Panc1 (cell line): ENCODE results near the gene GRIN1. TPM values are rescaled to one million over a fixed set of nuclear protein-coding genes. Genes with fewer than 3 reads are reported as not detected.
"Not testable (repeated sequence)": the region's sequence is repeated elsewhere in the genome, so short reads cannot be mapped to it uniquely, and the experiment has no call there.

ENCODE experiments used
- ATAC-seq: fragments of 200-7000 bp; cut with Tn5 transposase; 2 replicates; pipeline ENCODE4 v1.9.1; 2020; ENCODE audit warnings: mild to moderate bottlenecking, moderate library complexity
- BruUV-seq: library from RNA; stranded (reverse); fragments of 400-500 nt; replicated peaks from 2 replicates; lab custom pipeline; 2021; lab: Mats Ljungman, UMichigan
- CTCF ChIA-PET: fragments of 300-600 bp; sonication (Branson Sonifier 250); formaldehyde crosslinking; loops from one replicate; lab custom pipeline; 2022; ENCODE audit warnings: antibody characterized with exemption; lab: Charles Lee
- POLR2A ChIA-PET: fragments of 300-600 bp; sonication (Branson Sonifier 250); formaldehyde crosslinking; loops from one replicate; lab custom pipeline; 2022; ENCODE audit warnings: antibody characterized with exemption; lab: Charles Lee
- DNase-seq: peaks from one replicate; pipeline ENCODE4 v3.0.0-alpha.2; 2010; ENCODE audit warnings: low read depth, low spot score
- H3K27ac ChIP-seq: 2 replicates; pipeline ENCODE4 v1.5.1; 2011; ENCODE audit warnings: mild to moderate bottlenecking, low read length, inconsistent platforms
- H3K27me3 ChIP-seq: fragments of 200-500 bp; sonication (Bioruptor generic); 2 replicates; pipeline ENCODE4 v1.6.0; 2014; ENCODE audit warnings: low read length, inconsistent platforms; ENCODE audit not compliant: control insufficient read depth, insufficient read depth
- H3K36me3 ChIP-seq: fragments of 200-500 bp; sonication (Bioruptor generic); 2 replicates; pipeline ENCODE4 v1.5.1; 2014; ENCODE audit warnings: inconsistent platforms, mild to moderate bottlenecking, low read length, moderate library complexity; ENCODE audit not compliant: control insufficient read depth, insufficient read depth
- H3K4me1 ChIP-seq: 2 replicates; pipeline ENCODE4 v1.5.1; 2011; ENCODE audit warnings: inconsistent platforms, mild to moderate bottlenecking, low read length, moderate library complexity; ENCODE audit not compliant: control insufficient read depth, insufficient read depth
- H3K4me3 ChIP-seq, 2 experiments: 2 replicates each; pipeline ENCODE4 v1.5.1; 2011 to 2012; ENCODE audit warnings: low read depth in 2 of 2, low read length in 2 of 2, mild to moderate bottlenecking in 2 of 2, inconsistent platforms in 1 of 2, moderate library complexity in 1 of 2
- H3K9me3 ChIP-seq: fragments of 200-500 bp; sonication (Bioruptor generic); 2 replicates; pipeline ENCODE4 v1.5.1; 2014; ENCODE audit warnings: low read depth, mild to moderate bottlenecking, inconsistent platforms, low read length, moderate library complexity; ENCODE audit not compliant: control insufficient read depth, insufficient read depth
- CTCF ChIP-seq: fragments of 450-650 bp; IDR thresholded peaks from 2 replicates; pipeline ENCODE4 v1.5.1; 2017; ENCODE audit warnings: mild to moderate bottlenecking
- POLR2AphosphoS5 ChIP-seq: IDR thresholded peaks from 2 replicates; pipeline ENCODE4 v1.6.1; 2012; ENCODE audit warnings: mild to moderate bottlenecking, low read depth, low read length, moderate library complexity
- REST ChIP-seq, 2 experiments: IDR thresholded peaks; 2 replicates each; pipeline ENCODE4 v1.6.1; 2011 to 2012; ENCODE audit warnings: low read depth in 2 of 2, control low read depth in 1 of 2, low read length in 1 of 2, mild to moderate bottlenecking in 1 of 2, moderate library complexity in 1 of 2; ENCODE audit not compliant: insufficient read depth in 1 of 2
- SIN3A ChIP-seq: IDR thresholded peaks from 2 replicates; pipeline ENCODE4 v1.6.1; 2012; ENCODE audit warnings: low read depth, mild to moderate bottlenecking, low read length, moderate library complexity, borderline replicate concordance; ENCODE audit not compliant: insufficient read depth
- TCF7L2 ChIP-seq: IDR thresholded peaks from 2 replicates; pipeline ENCODE4 v1.6.1; 2011; ENCODE audit warnings: mild to moderate bottlenecking, low read depth, low read length, inconsistent platforms
- in situ Hi-C: cut with HindIII; loops from 2 replicates; pipeline ENCODE4 v1.10.0; 2016; ENCODE audit warnings: low sequenced_read_pairs, low pct_unique_long_range_greater_than_20kb
- intact Hi-C: fragments of 100-400 bp; cut with micrococcal nuclease; formaldehyde crosslinking; loops from one replicate; pipeline ENCODE4 v1.10.0; 2022; ENCODE audit not compliant: unreplicated experiment
- total RNA-seq: library from RNA; stranded (reverse); gene quantifications from one replicate; pipeline ENCODE4 v1.2.1, GENCODE V29; 2021; ENCODE audit not compliant: unreplicated experiment

The GRIN1 gene
- total RNA-seq, 1 experiment from 2014 or later, result 4.9 TPM

- no peaks in the 10 kb centered on the region for H3K36me3 ChIP-seq
- ATAC-seq (no peak), DNase-seq (no peak)
- BruUV-seq, result no TSS peak
- H3K9me3 ChIP-seq, result no peaks in the 10 kb centered on the region
- ChIA-PET CTCF (no interaction called here), POLR2A (no interaction called here)
- no peaks in the 10 kb centered on the region for H3K27me3 ChIP-seq
- H3K4me1 ChIP-seq, result no peaks in the 10 kb centered on the region
- in situ Hi-C loops (no loop called here), intact Hi-C loops (no loop called here)
- H3K4me3 ChIP-seq, result no peak overlapping the region
- TF ChIP-seq REST (IDR thresholded peaks at IDR 0.05; ENCODE audit: insufficient read depth in 1 of 2, low read depth in 2 of 2, low read length in 1 of 2), result no peak
- TF ChIP-seq CTCF, result no peak
- TF ChIP-seq POLR2AphosphoS5, result no peak
- TF ChIP-seq SIN3A, result no peak
- TF ChIP-seq TCF7L2, result no peak
- H3K27ac ChIP-seq, result no peak overlapping the region
Measured at GRCh38 chr9:137134191-137134590, 4.8 kb upstream of the GRIN1 start.

GRCh38 chr9:137135154-137135553 lies 3.8 kb upstream of the GRIN1 start:
- POLR2A ChIA-PET, ATAC-seq, H3K36me3 ChIP-seq: not testable (repeated sequence)

GRCh38 chr9:137136261-137136880 lies 2.6 kb upstream of the GRIN1 start:
- no peak for TF ChIP-seq CTCF
- TF ChIP-seq POLR2AphosphoS5, result no peak
- no peak for TF ChIP-seq REST (IDR thresholded peaks at IDR 0.05; ENCODE audit: insufficient read depth in 1 of 2, low read depth in 2 of 2, low read length in 1 of 2)
- TF ChIP-seq TCF7L2, result no peak
- TF ChIP-seq SIN3A, result no peak
- DNase-seq, result no peak
- Histone ChIP-seq H3K27ac (no peak overlapping the region), H3K4me1 (no peaks in the 10 kb centered on the region), H3K9me3 (no peaks in the 10 kb centered on the region), H3K4me3 (no peak overlapping the region), H3K27me3 (no peaks in the 10 kb centered on the region), H3K36me3 (no peaks in the 10 kb centered on the region)
- in situ Hi-C loops, result no loop called here
- CTCF ChIA-PET, result interaction anchor here (0.6 kb wide), 1 partner anchor 14 kb away, joined by 15 read pairs; no protein-coding TSS in a partner anchor
- no peak for ATAC-seq
- intact Hi-C loops, result no loop called here
- POLR2A ChIA-PET, result no interaction called here
- no TSS peak for BruUV-seq

More at GRCh38 chr9:137135154-137135553, 3.8 kb upstream of the GRIN1 start:
- H3K9me3 ChIP-seq, BruUV-seq, H3K27me3 ChIP-seq, H3K27ac ChIP-seq, in situ Hi-C loops, H3K4me3 ChIP-seq, DNase-seq, intact Hi-C loops, H3K4me1 ChIP-seq, CTCF ChIA-PET: not testable (repeated sequence)
